GM19351 (cell line): ENCODE measurements around the gene TNFAIP8L1.

Source experiments
- ATAC-seq: cut with Tn5 transposase; IDR thresholded peaks from one replicate; pipeline ENCODE4 v1.9.1; 2021; ENCODE audit warnings: mild to moderate bottlenecking, moderate library complexity; ENCODE audit not compliant: unreplicated experiment

The TNFAIP8L1 gene

GRCh38 chr19:4609878-4610511, 29.3 kb upstream of the TNFAIP8L1 start:
- no peak for ATAC-seq

GRCh38 chr19:4613254-4613751, 26.0 kb upstream of the TNFAIP8L1 start:
- no peak for ATAC-seq

- ATAC-seq = no peak
Observed at GRCh38 chr19:4618019-4618418, 21.3 kb upstream of the TNFAIP8L1 start.

GRCh38 chr19:4619668-4620294, 19.5 kb upstream of the TNFAIP8L1 start:
- no peak for ATAC-seq

- ATAC-seq = no peak
Observed at GRCh38 chr19:4620675-4621074, 18.6 kb upstream of the TNFAIP8L1 start.

GRCh38 chr19:4622695-4623421, 16.5 kb upstream of the TNFAIP8L1 start:
- no peak for ATAC-seq

GRCh38 chr19:4624301-4624700, 15.0 kb upstream of the TNFAIP8L1 start:
- no peak for ATAC-seq

- ATAC-seq = no peak
Observed at GRCh38 chr19:4624733-4625362, 14.5 kb upstream of the TNFAIP8L1 start.

- ATAC-seq = no peak
Observed at GRCh38 chr19:4633140-4633967, 6.0 kb upstream of the TNFAIP8L1 start.

- no peak for ATAC-seq
Observed at GRCh38 chr19:4635754-4636116, 3.6 kb upstream of the TNFAIP8L1 start.

GRCh38 chr19:4636151-4636717, 3.1 kb upstream of the TNFAIP8L1 start:
- no peak for ATAC-seq

- no peak for ATAC-seq
Observed at GRCh38 chr19:4636761-4637160, 2.6 kb upstream of the TNFAIP8L1 start.

- no peak for ATAC-seq
Observed at GRCh38 chr19:4638317-4638716, 999 bp upstream of the TNFAIP8L1 start.

GRCh38 chr19:4639531-4640246, 373 bp downstream of the TNFAIP8L1 start:
- peak; percentile 3 for ATAC-seq

GRCh38 chr19:4640247-4641000, 1.1 kb downstream of the TNFAIP8L1 start:
- ATAC-seq = no peak

GRCh38 chr19:4641132-4641531, 1.8 kb downstream of the TNFAIP8L1 start:
- ATAC-seq = no peak

- ATAC-seq = no peak
Observed at GRCh38 chr19:4642625-4643024, 3.3 kb downstream of the TNFAIP8L1 start.

- ATAC-seq = no peak
Observed at GRCh38 chr19:4645718-4646117, 6.4 kb downstream of the TNFAIP8L1 start.
